ENCODE measurements around the gene NDUFAF5.

GRCh38 chr20:13775867-13776266, 9.0 kb upstream of the NDUFAF5 start:
- TF ChIP-seq CTCF (IDR thresholded peaks at IDR 0.05 in 8 of 11, conservative IDR thresholded peaks at IDR 0.05 in 3 of 11) = no peak
- TF ChIP-seq POLR2A (IDR thresholded peaks at IDR 0.05) = no peak
- TF ChIP-seq POLR2AphosphoS5 (IDR thresholded peaks at IDR 0.05) = no peak
